Right renal cortex interstitium (tissue), 3 donors: ENCODE data around the gene LINC01488. TPM values are rescaled to one million over a fixed set of nuclear protein-coding genes. Genes with fewer than 3 reads are reported as not detected.

ENCODE experiments used
- DNase-seq, 3 donors: peaks; one replicate each; pipeline ENCODE4 v3.0.0-alpha.2; 2013; ENCODE audit warnings: low read depth in 3 of 3, low spot score in 2 of 3
- polyA plus RNA-seq, 3 donors: library from polyadenylated mRNA; unstranded; fragments of 120-200 nt; gene quantifications; one replicate each; pipeline ENCODE4 v1.2.1, GENCODE V29; 2013; ENCODE audit not compliant: insufficient read length in 3 of 3

Gene LINC01488
- polyA plus RNA-seq, 3 donors = 0.04 to 0.06 TPM; not detected in 1

- no peak for DNase-seq
These were observed 7.7 kb downstream of the LINC01488 start for GRCh38 chr11:69489031-69489745.

- no peak for DNase-seq
These were observed 8.4 kb downstream of the LINC01488 start for GRCh38 chr11:69489746-69490365.

- DNase-seq = no peak
These were observed 9.1 kb downstream of the LINC01488 start for GRCh38 chr11:69490516-69490915.

GRCh38 chr11:69491071-69492031, 9.9 kb downstream of the LINC01488 start:
- no peak for DNase-seq

- no peak for DNase-seq
These were observed 10.9 kb downstream of the LINC01488 start for GRCh38 chr11:69492201-69492991.

- no peak for DNase-seq
These were observed 12.7 kb downstream of the LINC01488 start for GRCh38 chr11:69493931-69494821.

- DNase-seq = no peak
These were observed 13.4 kb downstream of the LINC01488 start for GRCh38 chr11:69494851-69495250.

GRCh38 chr11:69495441-69496201, 14.2 kb downstream of the LINC01488 start:
- DNase-seq = no peak

GRCh38 chr11:69496202-69496557, 14.7 kb downstream of the LINC01488 start:
- DNase-seq = no peak

- DNase-seq = no peak
These were observed 15.3 kb downstream of the LINC01488 start for GRCh38 chr11:69496631-69497220.

- DNase-seq = peak; percentile 14 to 63 (median 34)
These were observed 15.8 kb downstream of the LINC01488 start for GRCh38 chr11:69497221-69497787.

GRCh38 chr11:69498614-69499175, 17.2 kb downstream of the LINC01488 start:
- DNase-seq = no peak

GRCh38 chr11:69499186-69499917, 17.9 kb downstream of the LINC01488 start:
- DNase-seq = no peak

- DNase-seq = no peak
These were observed 18.4 kb downstream of the LINC01488 start for GRCh38 chr11:69499918-69500284.

GRCh38 chr11:69500285-69501120, 19.0 kb downstream of the LINC01488 start:
- no peak for DNase-seq

GRCh38 chr11:69501121-69501489, 19.6 kb downstream of the LINC01488 start:
- no peak for DNase-seq
